Mesodermal cell (in vitro differentiated cells): ENCODE measurements around the gene CRACDL.
"Not testable (repeated sequence)": the region's sequence is repeated elsewhere in the genome, so short reads cannot be mapped to it uniquely, and the experiment has no call there.

Experiments
- H3K27ac ChIP-seq: 2 replicates; pipeline ENCODE4 v1.7.0; 2013; ENCODE audit warnings: mild to moderate bottlenecking, low read depth, low read length, moderate library complexity; ENCODE audit not compliant: severe bottlenecking
- H3K36me3 ChIP-seq: 2 replicates; pipeline ENCODE4 v1.7.1; 2013; ENCODE audit warnings: mild to moderate bottlenecking, low read length, moderate library complexity; ENCODE audit not compliant: control insufficient read depth, insufficient read depth
- H3K4me1 ChIP-seq: one replicate; pipeline ENCODE4 v1.7.1; 2013; ENCODE audit warnings: mild to moderate bottlenecking, low read length; ENCODE audit not compliant: insufficient read depth, control insufficient read depth, poor library complexity, severe bottlenecking
- H3K4me3 ChIP-seq: 2 replicates; pipeline ENCODE4 v1.7.0; 2013; ENCODE audit warnings: low read length, control low read depth, mild to moderate bottlenecking; ENCODE audit not compliant: insufficient read depth, poor library complexity, severe bottlenecking; ENCODE audit errors: extremely low read depth
- H3K9me3 ChIP-seq: 2 replicates; pipeline ENCODE4 v1.7.1; 2013; ENCODE audit warnings: mild to moderate bottlenecking, low read length, moderate library complexity; ENCODE audit not compliant: control insufficient read depth
- WGBS, 2 experiments: methylation state at CpG; one replicate each; pipeline ENCODE4 v1.1.5; 2013; ENCODE audit warnings: missing lambda C conversion rate in 2 of 2; ENCODE audit not compliant: insufficient coverage in 2 of 2; 5-methylcytosine and 5-hydroxymethylcytosine counted together

Gene CRACDL

DNA sequence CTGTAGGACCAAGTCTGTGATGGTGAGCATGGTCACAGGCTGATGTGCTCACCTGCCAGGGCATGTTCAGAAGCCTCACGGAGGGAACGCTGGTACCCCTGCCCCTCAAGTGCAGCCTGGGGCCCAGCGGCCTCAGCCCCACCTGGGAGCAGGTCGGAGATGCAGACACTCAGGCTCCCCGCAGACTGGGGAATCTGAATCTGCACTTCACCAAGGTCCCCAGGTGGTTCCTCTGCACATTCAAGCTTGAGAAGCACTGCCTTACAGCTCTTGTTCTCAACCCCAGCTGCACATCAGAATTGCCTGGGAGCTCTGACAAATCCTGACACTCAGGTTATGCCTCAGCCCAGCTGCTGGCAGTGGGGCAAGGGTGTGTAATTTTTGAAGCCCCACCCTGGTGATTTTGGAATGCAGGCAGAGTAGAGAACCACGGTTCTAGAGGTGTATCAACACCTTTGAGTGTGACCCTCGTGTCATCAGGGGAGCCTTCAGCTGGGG lies 54.8 kb downstream of the CRACDL start:
- Histone ChIP-seq H3K4me3 (no peak overlapping the region), H3K4me1 (no peaks in the 10 kb centered on the region), H3K36me3 (no peaks in the 10 kb centered on the region), H3K9me3 (peaks cover 3% of the 10 kb centered on the region), H3K27ac (no peak overlapping the region)
- 83 to 94% methylated on average over 6 to 7 of the region's 7 CpGs for WGBS, 2 experiments

DNA sequence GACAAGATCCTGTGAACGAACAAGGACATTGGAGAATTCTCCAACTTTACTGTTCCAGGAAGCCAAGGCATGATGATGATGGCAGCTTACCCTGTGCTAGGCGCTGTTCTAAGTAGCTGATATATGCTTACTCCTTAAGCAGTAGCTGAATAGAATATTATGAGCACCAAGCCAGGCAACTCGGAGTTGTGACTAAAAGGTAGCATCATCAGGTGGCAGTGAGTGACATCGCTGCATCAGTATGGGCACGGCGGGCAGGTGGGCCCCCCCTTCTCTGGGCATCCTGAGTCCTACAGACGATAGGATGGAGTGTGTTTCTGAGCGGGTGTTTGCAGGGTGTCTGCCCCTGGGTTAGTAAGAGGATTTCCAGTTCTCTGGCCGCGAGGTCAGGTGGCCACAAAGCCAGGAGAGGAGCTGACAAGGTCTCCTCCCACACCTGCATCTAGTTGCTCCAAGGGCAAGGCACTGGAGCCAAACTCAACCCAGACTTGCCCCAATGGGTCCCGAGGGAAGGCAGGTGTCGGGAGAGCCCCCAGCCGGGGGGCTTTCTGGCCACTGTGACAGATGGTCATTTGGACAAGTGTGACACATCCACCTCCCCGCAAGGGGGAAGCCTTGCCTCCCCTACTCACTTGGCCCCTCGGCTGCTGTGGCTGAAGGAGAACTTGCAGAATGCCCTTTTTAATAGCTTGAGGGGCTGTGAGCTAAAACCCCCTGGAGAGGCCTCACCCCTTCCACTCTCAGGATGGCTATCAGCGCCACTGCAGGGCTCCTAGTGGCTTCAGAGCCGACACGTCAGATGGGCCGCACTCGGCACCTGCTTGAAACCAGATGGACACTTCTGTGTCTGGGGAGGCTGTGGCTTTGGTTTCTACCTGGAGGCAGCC lies 55.5 kb downstream of the CRACDL start:
- Histone ChIP-seq H3K4me1 (no peaks in the 10 kb centered on the region), H3K4me3 (no peak overlapping the region), H3K9me3 (no peaks in the 10 kb centered on the region), H3K36me3 (no peaks in the 10 kb centered on the region), H3K27ac (no peak overlapping the region)
- 88 to 92% methylated on average over 11 to 13 of the region's 20 CpGs for WGBS, 2 experiments

GRCh38 chr2:98877658-98878057 lies 58.4 kb downstream of the CRACDL start:
- not testable (repeated sequence) for H3K9me3 ChIP-seq, H3K4me3 ChIP-seq, H3K4me1 ChIP-seq, H3K36me3 ChIP-seq, H3K27ac ChIP-seq
- WGBS, 2 experiments: 82 to 100% methylated on average over 2 of the region's 5 CpGs

- 86 to 100% methylated on average over 2 of the region's 3 CpGs for WGBS, 2 experiments
- H3K27ac ChIP-seq: no peak overlapping the region
- no peak overlapping the region for H3K4me3 ChIP-seq
- no peaks in the 10 kb centered on the region for H3K4me1 ChIP-seq
- H3K36me3 ChIP-seq: no peaks in the 10 kb centered on the region
- no peaks in the 10 kb centered on the region for H3K9me3 ChIP-seq
Measured at GRCh38 chr2:98876741-98877140, 59.3 kb downstream of the CRACDL start.

- 85 to 92% methylated on average over 4 of the region's 4 CpGs for WGBS, 2 experiments
- H3K27ac ChIP-seq: no peak overlapping the region
- H3K9me3 ChIP-seq: no peaks in the 10 kb centered on the region
- H3K4me3 ChIP-seq: no peak overlapping the region
- H3K36me3 ChIP-seq: no peaks in the 10 kb centered on the region
- no peaks in the 10 kb centered on the region for H3K4me1 ChIP-seq
Measured at GRCh38 chr2:98875746-98876145, 60.3 kb downstream of the CRACDL start.

DNA sequence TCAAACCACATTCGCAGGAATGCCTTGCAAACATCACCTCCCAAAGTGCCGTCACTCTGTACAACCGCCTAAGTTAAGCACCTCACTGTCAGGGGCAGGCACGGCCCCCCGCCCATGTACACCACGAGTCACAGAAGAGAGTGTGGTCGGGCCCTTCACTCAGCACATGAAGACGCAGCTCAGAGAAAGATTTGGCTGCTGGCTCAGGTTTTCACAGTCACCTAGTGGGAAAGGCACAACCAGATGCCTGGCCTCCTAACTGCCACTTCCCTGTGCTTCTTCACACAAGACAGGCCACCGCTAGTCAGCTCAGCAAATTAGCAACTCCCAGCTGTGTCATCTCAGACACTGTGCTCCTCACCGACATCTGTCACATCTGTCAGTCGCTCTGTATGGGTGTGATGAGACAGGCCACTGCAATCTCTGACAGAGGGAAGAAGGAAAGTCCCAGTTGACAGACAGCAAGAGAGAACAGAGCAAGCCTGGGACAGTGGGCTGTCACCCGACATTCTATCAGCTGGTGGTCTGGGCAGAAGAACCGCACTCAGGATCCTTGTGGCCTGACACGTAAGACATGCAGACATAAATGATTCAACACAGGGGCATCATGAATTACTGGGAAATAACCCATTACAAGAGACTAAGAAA lies 60.8 kb downstream of the CRACDL start:
- Histone ChIP-seq H3K27ac (no peak overlapping the region), H3K9me3 (no peaks in the 10 kb centered on the region), H3K4me1 (no peaks in the 10 kb centered on the region), H3K4me3 (no peak overlapping the region), H3K36me3 (no peaks in the 10 kb centered on the region)
- 90% methylated on average over 13 of the region's 14 CpGs for WGBS, 2 experiments

DNA sequence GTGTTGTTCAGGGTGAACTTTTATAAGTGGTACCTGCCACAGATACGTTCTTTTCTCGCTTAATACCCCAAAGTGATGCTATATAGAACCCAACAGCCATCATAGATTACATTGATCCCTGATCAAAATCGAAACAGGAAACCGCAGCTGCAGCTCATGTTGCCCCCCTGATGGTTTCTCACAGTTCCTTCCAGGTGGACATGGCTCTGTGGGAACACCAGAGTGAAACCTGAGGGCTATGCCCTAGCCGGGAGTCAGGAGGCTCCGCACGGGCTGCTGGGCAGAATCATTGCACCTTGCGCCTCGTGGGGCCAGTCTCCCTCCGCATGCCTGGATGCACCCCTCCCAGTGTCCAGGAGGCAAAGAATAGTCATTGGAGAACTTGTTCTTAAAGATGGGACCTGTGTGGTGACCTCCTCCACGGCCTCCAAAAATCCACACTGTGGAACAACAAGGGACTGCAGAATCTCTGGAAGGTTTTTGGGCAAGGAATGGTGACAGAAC lies 61.8 kb downstream of the CRACDL start:
- Histone ChIP-seq H3K36me3 (no peaks in the 10 kb centered on the region), H3K4me1 (no peaks in the 10 kb centered on the region), H3K4me3 (no peak overlapping the region), H3K9me3 (no peaks in the 10 kb centered on the region), H3K27ac (no peak overlapping the region)
- 91 to 93% methylated on average over 10 to 11 of the region's 11 CpGs for WGBS, 2 experiments

DNA sequence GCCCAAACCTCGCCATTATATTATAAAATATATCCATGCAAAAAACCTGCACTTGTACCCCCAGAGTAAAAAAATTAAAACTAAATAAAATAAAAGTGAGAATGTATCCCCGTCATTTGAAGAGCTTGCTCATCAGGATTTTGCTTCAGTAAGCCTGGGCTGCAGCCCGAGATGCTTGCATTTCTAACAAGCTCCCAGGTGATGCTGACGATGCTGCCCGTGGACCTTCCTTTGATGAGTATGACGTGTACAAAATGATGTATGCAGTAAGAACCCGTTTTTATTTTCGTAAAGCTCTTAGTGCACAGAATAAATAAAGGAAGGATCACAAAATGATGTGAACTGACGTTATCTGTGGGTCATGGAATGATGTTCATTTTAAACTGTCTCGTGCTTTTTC lies 63.5 kb downstream of the CRACDL start:
- 92 to 98% methylated on average over 8 to 9 of the region's 10 CpGs for WGBS, 2 experiments
- no peak overlapping the region for H3K27ac ChIP-seq
- no peaks in the 10 kb centered on the region for H3K4me1 ChIP-seq
- H3K36me3 ChIP-seq: no peaks in the 10 kb centered on the region
- no peak overlapping the region for H3K4me3 ChIP-seq
- H3K9me3 ChIP-seq: no peaks in the 10 kb centered on the region

DNA sequence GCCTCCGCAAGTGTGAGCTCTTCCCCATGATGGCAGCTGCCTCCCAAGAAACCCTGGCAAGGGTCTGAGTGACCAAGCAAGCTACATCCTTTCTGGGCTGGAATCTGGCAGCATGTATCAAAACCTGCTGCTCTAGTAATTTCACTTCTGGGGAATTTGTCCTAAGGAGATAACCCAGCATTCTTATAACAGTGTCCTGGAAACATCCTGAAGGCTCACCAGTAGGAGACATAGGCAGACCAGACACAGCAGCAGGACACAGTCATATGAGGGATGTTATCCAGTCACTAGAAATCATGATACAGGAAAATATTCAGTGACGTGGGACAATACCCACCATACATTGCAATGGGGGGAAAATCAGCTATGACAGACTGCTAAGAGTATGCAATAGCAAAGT lies 64.5 kb downstream of the CRACDL start:
- no peaks in the 10 kb centered on the region for H3K36me3 ChIP-seq
- H3K4me1 ChIP-seq: no peaks in the 10 kb centered on the region
- no peak overlapping the region for H3K27ac ChIP-seq
- H3K9me3 ChIP-seq: no peaks in the 10 kb centered on the region
- no peak overlapping the region for H3K4me3 ChIP-seq
- WGBS, 2 experiments: 100% methylated on average over 1 to 2 of the region's 2 CpGs

GRCh38 chr2:98870516-98871158 lies 65.4 kb downstream of the CRACDL start:
- Histone ChIP-seq H3K36me3 (no peaks in the 10 kb centered on the region), H3K27ac (no peak overlapping the region), H3K4me3 (no peak overlapping the region), H3K4me1 (no peaks in the 10 kb centered on the region), H3K9me3 (no peaks in the 10 kb centered on the region)
- 84 to 87% methylated on average over 15 of the region's 15 CpGs for WGBS, 2 experiments
